Superior temporal gyrus (tissue), 1 donor: ENCODE results near the gene SNX32.
"Not testable (repeated sequence)": the region's sequence is repeated elsewhere in the genome, so short reads cannot be mapped to it uniquely, and the experiment has no call there.

Experiments used
- DNase-seq: peaks from one replicate; pipeline ENCODE4 v3.0.0-alpha.2; 2016; ENCODE audit errors: extremely low spot score

SNX32 gene

DNA sequence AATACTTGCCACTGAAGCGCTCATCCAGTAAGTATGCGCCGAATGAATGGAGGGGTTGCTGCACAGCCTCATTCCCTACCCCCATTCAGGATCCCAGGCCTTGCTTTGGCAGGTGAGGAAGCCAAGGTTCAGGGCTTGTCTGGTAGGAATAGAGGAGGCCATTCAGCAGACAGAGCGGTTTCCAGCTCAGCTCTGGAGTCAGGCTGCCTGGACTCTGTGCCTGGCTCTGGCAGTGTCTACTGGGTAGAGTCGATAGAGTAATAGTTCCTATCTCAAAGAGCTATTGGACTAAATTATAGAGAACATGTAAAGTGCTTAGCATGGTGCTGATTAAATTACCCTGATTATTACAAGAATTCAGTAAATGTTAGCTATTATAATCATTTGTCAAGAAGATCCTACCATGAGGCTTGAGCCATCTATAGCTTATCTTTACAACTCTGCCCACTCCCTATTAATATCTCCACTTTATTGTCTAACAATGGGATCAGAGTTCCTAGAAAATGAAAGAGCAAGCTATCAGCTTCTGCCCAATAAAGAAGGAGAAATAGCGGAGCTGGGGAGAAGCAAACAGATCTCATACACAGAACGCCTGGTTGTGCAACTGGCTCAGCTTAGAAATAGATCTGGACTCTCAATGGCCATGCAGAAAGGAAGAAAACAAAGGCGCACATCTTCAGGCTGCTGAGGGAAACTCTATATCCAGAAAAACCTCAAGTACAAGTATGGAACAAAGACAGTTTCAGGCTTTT lies 6.6 kb upstream of the SNX32 start:
- no peak for DNase-seq

GRCh38 chr11:65829459-65829858 lies 4.3 kb upstream of the SNX32 start:
- no peak for DNase-seq

DNA sequence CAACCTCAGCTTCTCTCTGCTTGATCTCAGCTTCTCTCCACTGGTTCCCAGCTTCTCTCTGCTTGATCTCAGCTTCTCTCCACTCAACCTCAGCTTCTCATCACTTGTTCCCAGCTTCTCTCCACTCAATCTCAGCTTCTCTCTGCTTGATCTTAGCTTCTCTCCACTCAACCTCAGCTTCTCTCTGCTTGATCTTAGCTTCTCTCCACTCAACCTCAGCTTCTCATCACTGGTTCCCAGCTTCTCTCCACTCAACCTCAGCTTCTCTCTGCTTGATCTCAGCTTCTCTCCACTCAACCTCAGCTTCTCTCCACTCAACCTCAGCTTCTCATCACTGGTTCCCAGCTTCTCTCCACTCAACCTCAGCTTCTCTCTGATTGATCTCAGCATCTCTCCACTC lies 1.5 kb upstream of the SNX32 start:
- DNase-seq = not testable (repeated sequence)

- no peak for DNase-seq
Observed at GRCh38 chr11:65834202-65834601, 439 bp downstream of the SNX32 start.

GRCh38 chr11:65842144-65842543 lies 8.4 kb downstream of the SNX32 start:
- no peak for DNase-seq

DNA sequence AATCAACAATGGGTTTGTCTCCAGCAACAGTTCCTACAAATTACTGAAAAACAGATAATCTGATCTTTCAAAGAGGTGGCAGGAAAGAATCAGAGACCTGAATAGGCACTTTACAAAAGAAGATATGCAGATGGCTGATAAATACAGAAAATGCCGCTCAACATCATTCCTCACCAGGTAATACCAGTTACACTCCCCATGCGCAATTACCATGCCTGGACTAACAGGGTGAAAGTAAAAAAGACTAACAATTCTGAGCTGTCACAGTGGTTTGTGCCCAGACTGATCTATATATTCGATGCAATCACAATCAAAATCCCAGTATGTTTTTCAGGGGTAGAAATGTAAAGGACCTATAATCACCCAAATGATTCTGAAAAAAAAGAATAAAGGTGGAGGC lies 10.0 kb downstream of the SNX32 start:
- no peak for DNase-seq

GRCh38 chr11:65844231-65844872 lies 10.6 kb downstream of the SNX32 start:
- no peak for DNase-seq

- no peak for DNase-seq
Observed at GRCh38 chr11:65847746-65848145, 14.0 kb downstream of the SNX32 start.

GRCh38 chr11:65848693-65849092 lies 14.9 kb downstream of the SNX32 start:
- not testable (repeated sequence) for DNase-seq

- no peak for DNase-seq
Observed at GRCh38 chr11:65849366-65849765, 15.6 kb downstream of the SNX32 start.

DNA sequence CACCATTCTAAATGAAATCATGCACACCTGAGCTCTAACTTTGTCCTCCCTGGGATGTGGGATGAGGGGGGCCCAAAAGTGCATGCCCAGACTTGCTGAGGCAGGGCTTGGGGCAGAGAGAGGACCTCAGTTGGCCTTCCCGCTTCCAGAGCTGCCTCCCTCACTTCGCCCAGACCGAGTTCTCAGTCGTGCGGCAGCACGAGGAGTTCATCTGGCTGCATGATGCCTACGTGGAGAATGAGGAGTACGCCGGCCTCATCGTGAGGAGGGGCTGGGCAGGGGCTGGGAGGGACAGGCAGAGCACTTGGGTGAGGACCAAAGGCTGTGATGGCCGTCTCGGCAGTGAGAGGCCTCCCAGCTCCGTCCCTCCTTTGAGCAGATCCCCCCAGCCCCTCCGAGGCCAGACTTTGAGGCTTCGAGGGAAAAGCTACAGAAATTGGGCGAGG lies 16.0 kb downstream of the SNX32 start:
- DNase-seq = no peak

GRCh38 chr11:65850217-65851082 lies 16.7 kb downstream of the SNX32 start:
- no peak for DNase-seq

DNA sequence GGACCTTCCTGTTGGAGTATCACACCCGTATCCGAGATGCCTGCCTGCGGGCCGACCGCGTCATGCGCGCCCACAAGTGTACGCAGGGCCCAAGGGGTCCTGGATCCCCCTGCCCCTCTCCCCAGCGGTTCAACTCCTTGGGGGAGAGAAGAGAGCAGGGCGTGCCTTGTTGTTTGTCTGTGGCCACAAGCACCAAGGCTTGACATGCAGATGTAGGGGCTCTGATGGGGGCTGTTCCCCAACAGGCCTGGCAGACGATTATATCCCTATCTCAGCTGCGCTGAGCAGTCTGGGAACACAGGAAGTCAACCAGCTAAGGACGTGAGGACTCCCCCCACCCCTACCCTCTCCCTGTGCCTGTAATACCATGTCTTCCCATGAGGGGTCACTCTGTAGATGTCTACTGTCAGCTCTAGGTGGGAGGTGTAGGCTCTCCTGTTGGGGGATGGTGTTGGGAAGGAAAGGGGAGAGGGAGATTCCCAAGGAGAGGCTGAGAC lies 17.4 kb downstream of the SNX32 start:
- no peak for DNase-seq

DNA sequence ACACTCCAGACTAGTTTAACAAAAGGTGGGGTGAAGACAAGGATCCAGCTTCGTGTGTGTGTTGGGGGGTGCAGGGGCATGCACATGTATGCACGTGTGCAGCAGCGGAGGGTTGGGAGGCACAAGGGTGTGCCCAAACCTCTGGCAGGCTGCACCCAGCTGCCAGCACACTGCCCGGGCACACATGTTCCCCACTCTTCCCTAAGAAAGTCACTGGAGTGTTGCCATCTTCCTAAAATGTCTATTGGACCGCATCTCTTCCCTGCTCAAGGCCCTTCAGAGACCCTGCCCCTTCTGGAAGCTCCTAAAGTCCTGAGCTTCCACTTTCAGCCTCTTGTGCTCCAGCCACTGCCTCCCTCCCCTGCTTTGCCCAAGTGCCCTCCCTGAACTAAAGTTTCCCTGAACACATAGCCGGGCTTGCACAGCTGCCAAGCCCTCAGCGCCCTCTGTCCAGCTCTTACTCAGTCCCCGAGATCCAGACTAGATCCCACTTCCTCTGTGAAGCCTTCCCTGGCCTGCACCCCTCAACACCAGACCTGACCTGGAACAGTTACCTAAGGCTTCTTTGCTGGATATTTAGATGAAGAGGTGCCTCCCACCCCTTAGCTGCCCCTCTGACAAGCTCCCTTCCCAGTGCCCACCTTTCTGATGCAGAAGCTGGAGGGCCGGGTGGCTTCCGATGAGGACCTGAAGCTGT lies 18.2 kb downstream of the SNX32 start:
- no peak for DNase-seq

GRCh38 chr11:65852508-65853245 lies 18.9 kb downstream of the SNX32 start:
- no peak for DNase-seq

DNA sequence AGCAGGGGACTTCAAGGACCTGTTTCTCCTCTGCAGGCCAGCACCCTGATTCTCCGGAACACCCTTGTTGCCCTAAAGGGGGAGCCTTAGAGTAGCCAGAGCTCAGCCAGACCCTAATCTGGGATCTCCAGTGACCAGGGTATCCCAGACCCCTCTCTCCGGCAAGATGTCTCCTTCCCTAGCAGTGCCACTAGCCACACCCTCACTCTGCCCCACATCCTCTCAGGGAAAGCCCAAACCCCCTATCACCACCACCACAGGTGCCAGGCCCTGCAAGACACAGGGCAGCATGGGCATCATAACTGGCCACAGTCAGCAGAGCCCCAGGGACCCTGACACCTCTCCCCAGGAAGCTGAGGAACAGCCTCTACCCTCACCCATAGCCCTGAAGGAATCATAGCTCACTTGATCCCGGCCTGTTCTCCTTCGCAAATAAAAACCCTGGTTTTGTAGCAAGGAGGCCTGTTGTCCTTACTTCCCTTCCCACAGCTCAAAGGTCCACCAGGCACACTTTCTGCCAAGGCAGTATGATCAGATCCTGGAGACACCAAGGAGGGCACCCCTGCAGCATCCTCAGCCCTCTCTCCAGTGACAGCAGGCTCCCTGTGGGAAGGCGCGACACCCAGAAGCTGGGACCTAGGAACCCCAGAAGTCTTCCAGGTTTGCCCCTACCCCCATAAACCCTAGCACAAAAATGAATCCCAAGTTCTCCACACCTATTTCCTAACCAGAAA lies 19.6 kb downstream of the SNX32 start:
- DNase-seq = no peak

- no peak for DNase-seq
Observed at GRCh38 chr11:65854161-65854592, 20.4 kb downstream of the SNX32 start.

DNA sequence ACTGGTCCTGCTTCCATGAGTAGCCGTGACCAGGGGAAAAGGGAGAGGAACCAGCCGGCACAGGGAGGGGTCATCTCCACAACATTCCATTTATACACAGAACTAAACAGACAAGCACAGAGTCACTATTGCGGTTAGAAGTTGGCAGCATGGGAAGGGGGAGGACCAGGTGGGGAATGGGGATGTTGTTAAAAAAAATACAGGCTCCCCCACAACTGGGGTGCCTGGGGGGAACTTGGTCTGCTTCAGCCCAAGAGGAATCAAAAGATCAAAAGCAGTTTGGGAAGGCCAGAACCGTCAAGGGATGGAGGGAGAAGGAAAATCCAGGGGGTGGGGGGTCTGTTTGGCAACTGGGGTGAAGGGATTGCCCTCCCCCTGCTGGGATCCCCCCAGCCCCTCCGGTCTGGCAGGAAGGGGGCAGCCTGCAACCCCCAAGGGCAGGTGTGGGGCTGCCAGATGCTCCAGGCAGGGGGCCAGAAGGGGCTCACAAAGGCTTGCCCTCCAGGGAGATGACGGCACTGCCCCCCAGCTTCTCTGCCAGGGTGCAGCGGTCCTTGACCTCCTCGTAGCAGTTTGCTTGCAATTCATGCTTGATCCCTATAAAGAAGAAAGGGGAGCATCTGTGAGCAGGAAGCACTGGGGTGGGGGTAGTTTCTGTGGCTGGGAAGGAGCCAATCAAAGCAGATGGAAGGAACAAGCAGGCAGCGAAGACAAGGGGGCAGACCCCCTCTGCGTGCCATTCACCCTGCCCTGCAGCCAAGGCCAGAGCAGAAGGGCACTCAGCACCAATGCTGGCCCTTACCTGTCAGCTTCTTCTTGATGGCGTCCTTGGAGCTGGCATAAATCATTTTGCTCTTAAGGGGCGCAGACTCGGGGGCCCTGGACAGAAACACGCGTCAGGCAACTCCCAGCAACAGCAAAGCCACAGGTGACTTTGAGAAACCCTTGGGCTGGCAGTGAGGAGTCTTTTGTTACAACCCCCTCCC lies 21.4 kb downstream of the SNX32 start:
- no peak for DNase-seq

DNA sequence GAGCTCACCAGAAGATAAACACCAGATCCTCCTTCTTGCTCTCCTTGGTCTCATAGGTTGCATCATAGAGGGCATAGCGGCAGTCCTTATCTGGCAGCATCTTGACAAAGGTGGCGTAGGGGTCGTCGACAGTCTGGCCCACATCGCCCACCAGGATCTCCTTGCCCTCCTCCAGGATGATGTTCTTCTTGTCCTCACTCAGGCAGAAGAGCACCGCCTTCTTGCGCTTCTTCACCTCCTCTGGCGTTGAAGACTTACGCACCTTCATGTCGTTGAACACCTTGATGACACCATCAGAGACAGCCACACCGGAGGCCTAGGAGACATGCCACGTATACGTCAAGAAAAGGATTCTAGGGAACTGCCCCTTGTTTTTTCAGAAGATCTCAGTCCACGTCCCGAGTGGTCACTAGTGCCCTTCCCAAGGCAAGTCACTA lies 22.2 kb downstream of the SNX32 start:
- DNase-seq = no peak
